Hypothalamus (tissue), 51 donors: ENCODE results near the gene PSMD13.
"Not testable (repeated sequence)": the region's sequence is repeated elsewhere in the genome, so short reads cannot be mapped to it uniquely, and the experiment has no call there.

Experiments used
- DNase-seq, 51 donors: peaks; one replicate each; lab custom pipeline; 2025; lab: John Stamatoyannopoulos, UW

The PSMD13 gene

DNA sequence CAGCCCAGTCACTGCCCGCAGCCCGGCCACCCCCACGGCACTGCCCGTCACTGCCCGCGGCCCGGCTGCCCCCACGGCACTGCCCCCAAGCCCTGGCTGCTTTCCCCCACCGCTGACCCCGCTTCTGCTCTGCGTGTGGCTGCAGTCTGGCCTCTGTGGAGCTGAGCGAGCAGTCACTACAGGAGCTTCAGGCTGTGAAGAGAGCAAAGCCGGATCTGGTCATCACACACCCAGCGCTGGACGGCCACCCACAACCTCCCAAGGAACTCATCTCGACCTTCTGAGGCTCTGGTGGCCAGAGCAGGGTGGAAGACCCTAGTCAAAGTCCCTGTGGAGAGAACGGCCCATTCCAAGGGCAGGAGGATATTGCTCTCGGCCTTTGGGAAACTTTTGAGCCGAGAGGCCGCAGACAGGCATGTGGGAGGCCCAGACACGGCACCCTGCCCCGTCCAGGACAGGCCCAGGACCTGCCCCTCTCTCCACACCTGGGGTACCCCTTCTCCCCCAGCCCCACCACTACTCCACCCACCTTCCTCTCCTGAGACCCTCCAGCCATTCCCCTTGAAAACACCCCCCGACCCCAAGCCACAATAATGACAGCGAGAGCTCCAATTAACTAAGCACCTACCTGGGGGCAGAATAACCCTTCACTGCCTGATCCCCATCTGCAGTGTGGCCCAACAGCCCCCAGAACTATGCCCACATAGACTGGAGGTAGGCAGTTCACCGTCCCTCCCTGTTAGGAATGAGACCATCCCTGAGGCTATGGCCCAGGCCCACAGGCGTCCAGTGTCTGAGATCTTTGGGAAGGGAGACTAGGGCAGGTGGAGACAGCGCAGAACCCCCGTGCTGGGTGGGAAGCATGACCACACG lies 48.5 kb downstream of the PSMD13 start:
- DNase-seq = no peak

DNA sequence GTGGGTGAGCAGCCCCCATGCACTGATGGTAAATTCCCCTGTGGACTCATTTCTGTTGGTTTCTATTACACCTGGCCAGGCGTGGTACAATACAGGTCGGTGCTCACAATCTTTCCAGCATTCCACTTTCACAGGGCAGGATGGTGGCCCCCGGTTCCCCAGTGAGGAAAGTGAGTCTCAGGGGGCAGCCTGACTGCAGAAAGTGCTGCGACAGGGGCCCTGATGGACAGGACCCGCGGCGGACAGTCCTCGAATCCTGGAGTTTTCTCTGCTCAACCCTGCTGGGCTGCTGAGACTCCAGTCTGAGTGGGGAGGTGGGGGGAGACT lies 49.1 kb downstream of the PSMD13 start:
- no peak for DNase-seq

DNA sequence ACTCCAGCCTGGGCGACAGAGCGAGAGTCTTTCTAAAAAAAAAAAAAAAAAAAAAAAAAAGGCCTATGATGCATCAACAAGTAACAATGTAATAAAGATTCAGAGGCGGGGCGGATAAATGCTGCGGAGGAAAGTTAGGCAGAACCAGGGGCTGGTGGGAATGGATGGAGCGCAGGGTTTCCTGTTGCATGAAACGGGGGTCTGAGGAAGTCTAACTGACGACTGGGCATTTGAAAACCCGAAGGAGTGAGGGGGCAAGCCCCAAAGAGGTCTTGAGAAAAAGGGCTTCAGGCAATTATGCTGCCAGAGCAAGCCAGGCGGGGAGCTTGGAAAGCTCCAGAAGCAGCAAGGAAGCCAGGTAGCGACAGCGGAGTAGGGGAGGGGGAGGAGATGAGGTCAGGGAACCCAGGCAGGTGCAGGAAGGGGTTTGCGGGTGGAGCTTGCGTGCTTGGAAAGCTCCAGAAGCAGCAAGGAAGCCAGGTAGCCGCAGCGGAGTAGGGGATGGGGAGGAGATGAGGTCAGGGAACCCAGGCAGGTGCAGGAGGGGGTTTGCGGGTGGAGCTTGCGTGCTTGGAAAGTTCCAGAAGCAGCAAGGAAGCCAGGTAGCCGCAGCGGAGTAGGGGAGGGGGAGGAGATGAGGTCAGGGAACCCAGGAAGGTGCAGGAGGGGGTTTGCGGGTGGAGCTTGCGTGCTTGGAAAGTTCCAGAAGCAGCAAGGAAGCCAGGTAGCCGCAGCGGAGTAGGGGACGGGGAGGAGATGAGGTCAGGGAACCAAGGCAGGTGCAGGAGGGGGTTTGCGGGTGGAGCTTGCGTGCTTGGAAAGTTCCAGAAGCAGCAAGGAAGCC lies 50.4 kb downstream of the PSMD13 start:
- not testable (repeated sequence) for DNase-seq

DNA sequence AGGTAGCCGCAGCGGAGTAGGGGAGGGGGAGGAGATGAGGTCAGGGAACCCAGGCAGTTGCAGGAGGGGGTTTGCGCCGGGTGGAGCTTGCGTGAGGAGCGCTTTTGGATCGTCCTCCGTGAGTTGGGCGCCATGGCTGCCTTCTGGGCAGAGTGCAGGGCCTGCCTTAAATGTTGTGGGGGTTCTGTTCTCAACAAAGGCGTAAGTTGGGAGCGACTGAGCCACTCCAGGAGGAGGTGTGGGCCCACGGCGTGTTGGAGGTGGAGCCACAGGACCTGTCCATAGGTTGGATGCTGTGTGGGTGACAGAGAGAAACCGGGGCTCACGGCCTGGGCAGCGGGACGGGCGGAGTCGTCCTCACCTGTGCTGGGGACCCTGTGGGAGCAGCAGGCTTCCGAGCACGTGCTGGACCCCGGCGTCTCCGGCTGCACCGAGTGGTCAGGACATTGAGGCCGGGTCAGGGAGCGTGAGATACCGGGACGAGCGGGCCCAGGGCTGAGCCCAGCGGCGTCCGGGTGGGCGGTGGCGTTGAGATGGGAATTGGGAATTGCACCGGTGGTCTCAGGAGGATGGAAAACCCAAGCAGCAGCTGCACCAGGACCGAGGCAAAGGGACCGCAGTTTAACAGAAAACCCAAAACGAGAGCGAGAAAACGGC lies 51.2 kb downstream of the PSMD13 start:
- DNase-seq = no peak

DNA sequence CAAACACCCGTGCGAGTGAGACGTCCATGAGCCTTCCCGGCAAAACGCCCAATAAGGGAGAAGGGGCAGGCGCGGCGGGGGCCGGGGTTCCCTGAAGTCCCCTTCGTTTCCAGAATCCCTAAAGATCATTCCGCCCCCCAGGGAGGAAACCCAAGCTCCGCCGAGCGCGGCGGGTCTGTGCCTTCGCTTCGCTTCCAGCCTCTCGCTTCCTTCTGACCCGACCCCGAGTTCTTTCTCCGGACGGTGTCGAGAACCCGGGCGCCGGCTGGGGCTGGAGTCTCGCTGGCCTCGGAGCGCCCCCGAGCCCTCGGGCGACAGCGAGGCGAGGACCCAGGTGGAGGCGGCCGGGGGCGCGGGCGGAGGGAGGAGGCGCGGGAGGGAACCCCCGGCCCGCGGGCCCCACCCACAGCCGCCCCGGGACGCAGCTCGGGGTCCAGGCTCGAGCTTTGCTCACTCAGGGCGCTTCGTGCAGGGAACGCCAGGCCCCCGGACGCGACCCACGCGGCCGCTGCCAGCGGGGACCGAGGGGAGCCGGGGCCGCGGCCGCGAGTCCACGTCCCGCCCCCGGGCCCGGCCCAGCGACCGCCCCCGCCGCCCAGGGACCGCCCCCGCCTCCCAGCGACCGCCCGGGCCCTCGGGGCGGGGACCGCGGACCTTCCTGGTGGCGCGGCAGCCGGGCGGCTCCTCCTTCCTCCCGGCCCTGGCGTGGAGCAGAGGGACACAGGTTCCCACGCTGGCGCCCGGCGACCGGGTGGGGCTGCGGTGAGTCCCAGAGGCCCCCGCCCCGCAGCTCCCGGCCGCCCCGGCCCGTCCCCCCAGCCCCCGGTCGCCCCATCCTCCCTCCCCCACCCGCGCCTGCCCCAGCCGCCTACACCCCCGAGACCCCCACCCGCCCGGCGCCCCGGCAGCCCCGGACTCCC lies 52.0 kb downstream of the PSMD13 start, which contains the start of gene PGGHG:
TSS of gene PGGHG (plus strand) at position 649 of the 920 bp plus-strand sequence. CDS start 691 bp downstream, outside the sequence.
- peak in 7 of 51 donors; percentile 20 to 57 (median 29) for DNase-seq

DNA sequence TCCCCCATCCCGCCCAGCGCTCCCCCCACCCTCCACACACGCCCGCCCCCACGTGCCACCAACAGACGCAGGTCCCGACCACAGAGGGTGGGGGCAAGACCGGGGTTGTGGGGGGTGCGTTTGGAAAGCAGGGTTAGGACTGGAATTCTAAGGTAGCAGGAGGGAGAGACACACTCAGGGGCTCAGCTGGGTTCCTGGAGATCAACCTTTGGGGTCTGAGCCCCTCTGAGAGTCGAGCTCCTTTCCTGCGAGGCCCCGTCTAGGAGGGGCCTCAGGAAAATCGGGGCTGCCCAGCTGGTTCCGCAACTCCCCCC lies 52.6 kb downstream of the PSMD13 start:
- DNase-seq = no peak

DNA sequence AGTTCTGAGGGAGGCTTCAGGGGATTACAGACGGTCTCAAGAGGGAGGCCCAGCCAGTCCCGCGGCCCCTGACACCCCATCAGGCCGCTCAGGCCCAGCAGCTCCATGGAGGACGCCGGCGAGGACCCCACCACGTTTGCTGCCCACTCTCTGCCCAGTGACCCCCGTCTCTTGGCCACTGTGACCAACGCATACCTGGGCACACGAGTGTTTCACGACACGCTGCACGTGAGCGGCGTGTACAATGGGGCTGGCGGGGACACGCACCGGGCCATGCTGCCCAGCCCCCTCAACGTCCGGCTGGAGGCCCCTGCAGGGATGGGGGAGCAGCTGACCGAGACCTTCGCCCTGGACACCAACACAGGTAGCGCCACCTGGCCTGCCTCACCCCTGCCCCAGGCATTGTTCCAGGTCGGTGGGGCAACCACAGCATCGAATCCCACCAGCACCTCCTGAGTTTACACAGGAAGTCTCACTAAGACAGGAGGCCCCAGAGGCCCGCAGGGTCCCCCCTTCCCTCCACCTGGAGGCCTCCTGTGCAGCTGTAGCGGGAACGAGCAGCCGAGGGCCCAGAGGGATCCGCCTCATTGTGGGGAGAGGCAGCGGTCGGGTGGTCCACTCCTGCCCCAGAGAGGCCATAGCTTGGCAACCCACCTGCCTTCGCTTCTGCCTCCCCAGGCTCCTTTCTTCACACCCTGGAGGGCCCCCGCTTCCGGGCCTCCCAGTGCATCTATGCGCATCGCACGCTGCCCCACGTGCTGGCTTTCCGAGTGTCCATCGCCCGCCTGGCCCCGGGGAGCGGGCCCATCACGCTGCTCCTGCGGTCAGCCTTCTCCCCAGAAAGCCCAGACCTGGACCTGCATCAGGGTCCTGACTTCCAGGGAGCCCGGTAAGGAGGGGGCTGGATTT lies 53.2 kb downstream of the PSMD13 start:
- no peak for DNase-seq

DNA sequence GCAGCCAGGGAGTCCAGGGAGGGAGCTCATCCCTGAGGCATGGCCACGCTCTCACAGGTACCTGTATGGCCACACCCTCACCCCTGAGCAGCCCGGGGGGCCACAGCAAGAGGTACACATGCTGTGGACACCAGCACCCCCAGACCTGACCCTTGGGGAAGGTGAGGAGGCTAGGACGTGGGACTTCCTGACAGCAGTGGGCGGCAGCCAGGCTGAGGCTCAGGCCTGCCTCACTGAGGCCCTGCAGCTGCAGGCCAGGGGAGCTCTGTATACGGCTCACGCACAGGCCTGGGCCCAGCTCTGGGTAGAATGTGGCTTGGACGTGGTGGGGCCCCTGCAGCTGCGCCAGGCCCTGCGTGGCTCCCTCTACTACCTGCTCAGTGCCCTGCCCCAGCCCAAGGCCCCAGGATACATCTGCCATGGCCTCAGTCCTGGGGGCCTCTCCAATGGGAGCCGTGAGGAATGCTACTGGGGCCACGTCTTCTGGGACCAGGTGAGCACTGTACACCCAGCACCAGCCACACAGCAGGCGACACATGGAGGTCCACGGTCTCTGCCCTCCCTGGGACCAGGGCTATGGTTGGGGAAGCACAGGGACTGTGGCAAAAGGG lies 54.0 kb downstream of the PSMD13 start:
- no peak for DNase-seq

DNA sequence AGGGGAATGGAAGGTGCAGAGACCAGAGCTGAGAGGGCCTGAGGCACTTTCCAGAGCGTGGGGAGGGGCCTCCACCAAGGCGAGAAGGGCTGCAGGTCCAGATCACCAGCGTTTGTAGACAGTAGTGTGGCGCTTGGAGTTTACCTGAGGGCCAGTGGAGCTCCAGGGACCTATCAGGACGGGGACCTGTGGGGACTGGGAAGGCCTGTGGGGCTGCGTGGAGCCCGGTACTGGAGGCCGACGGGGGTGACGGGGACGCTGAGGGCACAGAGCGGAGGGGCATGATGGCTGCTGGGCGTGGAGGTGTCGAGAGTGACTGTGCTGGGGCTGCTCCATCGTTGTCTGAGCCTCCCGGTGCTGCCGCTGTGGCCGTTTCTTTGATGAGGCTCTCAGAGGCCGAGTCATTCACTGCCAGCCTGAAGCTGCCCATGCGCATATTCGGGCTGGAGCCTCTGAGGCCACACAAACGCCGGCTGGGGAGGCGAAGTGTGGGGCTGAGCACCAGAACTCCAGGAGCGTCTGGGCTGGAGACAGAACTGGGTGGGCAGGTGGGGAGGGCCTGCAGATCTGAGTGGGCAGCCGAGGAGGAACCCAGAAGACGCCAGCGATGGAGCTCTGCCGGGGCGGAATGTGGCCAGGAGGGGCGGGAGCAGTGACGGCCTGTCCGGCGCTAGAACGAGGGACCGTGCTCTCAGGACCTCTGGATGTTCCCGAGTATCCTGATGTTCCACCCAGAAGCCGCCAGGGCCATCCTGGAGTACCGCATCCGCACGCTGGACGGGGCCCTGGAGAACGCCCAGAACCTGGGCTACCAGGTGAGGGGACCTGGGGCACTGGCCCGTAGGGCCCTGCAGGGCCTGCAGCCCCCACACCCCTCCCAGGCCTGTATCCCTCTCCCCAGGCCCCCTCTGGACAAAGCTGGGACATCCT lies 54.8 kb downstream of the PSMD13 start:
- no peak for DNase-seq

DNA sequence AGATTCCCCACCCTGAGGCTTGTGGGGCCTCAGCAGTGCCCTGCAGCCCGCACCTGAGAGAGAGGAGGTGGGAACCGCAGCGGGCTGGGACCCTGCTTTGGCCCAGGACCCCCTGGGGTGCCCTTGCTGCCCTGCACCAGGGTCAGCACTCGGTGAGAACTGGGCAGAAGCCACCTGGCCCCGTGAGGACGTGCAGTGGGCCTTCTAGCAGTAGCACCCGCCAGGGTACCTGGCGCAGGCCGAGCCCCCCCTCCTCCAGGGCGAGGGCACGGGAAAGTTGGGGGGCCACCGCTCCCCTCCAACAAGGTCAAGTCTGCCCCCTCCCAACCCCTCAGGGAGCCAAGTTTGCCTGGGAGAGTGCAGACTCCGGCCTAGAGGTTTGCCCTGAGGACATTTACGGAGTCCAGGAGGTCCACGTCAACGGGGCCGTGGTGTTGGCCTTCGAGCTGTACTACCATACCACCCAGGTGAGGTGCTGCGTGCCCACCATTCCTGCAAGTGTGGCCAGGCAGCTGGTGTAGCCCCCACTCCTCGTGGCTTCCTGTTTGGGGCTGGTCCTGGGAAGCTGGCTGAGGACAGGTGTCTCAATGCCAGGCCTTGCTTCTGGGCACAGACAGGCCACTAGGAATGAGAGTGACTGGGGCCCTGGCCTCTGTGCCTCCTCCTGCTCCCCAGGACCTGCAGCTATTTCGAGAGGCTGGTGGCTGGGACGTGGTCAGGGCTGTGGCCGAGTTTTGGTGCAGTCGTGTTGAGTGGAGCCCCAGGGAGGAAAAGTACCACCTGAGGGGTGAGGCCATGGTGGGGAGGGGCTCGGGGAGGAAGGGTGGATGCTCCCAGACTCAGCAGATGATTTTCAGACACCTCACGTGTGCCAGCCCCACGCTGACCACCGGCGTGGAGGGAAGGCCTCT lies 55.7 kb downstream of the PSMD13 start:
- no peak for DNase-seq

DNA sequence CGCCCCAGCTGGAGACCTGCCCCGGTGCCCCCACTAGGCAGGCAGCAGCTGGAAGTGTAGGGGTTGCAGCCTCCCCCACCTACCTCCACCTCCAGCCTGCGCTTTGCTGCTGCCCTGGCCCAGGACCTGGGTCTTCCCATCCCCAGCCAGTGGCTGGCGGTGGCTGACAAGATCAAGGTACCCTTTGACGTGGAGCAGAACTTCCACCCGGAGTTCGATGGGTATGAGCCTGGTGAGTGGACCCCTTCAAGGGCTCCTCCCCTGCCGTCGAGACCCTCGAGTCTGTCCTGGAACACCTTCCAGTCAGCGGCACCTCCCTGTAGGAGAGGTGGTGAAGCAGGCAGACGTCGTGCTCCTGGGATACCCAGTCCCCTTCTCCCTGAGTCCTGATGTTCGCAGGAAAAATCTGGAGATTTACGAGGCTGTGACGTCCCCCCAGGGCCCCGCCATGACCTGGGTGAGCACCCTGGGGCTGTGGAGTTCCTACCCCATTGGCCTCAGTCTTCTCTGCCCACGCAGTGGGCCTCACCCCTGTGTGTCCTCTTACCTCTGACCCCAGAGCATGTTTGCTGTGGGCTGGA lies 56.6 kb downstream of the PSMD13 start:
- no peak for DNase-seq

DNA sequence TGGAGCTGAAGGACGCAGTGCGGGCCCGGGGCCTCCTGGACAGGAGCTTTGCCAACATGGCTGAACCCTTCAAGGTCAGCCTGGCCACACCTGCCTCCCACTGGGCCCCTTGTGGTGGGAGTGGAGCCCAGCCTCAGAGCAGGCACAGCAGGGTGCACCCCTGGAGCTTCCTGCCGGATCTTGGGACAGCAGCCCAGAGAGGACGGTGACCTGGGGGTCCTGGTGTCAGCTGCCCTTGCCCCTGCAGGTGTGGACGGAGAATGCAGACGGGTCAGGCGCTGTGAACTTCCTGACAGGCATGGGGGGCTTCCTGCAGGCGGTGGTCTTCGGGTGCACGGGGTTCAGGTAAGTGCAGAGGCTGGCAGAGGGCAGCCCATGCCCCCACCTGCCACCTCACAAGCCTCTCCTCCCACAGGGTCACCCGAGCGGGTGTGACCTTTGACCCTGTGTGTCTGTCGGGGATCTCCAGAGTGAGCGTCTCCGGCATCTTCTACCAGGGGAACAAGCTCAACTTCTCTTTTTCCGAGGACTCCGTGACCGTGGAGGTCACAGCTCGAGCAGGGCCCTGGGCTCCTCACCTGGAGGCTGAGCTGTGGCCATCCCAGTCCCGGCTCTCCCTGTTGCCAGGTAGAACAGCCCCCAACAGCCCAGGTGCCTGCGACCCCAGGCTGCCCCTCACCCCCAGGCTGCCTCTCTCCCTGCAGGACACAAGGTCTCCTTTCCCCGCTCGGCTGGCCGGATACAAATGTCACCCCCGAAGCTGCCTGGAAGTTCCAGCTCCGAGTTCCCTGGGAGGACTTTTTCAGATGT lies 57.3 kb downstream of the PSMD13 start:
- DNase-seq = no peak

DNA sequence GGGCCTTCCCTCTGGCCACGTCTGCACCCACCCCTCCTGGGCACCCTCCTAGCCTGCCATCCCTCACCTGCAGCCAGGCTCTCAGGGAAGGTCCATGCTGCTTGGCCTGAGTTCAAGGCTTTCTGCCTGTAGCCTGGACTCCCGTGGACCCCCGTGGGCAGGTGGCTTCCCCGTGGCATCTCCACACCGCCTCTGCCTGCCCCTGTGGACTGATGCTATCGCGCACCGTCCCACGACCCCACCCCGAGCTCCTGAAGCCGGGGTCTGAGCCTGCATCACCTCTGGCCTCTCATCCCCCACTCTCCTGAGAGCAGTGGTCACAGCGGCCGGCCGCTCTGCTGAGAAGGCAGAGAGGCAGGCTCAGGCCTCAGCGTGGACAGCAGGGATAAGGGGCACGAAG lies 58.0 kb downstream of the PSMD13 start:
- no peak for DNase-seq

DNA sequence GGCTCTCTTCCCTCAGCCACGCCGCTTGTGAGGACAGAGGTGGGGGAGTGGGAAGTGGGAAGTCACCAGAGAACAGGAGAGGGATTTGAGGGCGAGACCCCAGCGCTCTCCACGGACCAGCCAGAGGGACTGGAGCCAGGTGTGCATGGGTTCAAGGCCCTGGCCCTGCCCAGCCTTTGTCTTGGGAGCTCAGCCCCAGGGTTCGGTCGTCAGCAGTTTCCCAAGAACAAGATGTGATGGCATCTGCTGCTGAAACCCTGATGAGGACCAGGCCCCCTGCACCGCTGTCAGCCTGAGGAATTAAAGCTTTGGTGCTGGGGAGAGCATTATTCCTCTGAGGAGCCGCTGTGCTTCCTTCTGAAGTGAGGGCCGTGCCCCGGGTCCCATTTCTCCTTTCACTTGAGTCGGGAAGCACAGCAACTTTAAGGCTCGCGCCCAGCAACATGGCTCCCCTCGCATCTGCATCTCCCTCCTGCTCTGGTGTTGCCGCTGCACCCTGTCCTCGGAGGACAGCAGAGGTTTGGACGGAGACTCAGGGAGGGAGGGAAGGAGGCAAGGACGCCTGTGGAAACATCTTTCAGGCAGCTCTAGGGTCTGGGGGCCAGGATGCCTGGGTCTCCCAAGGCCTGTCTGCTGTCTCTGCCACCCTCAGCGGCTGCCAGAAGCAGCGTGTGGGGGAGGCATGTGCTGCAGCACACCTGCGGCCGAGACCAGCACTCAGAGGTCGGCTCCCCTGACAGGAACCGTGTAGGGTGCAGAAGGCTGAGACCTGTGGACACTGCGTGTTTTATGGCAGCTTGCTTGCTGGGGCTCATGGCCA lies 58.8 kb downstream of the PSMD13 start:
- no peak for DNase-seq
